Inflammatory macrophage treated with lipopolysaccharide for 1 hour (primary cell): ENCODE results near the gene PLCL2.

ENCODE experiments used
- DNase-seq, 2 donors: peaks; one replicate each; pipeline ENCODE4 v3.0.0-alpha.2; 2020 to 2022

PLCL2 gene

GRCh38 chr3:17014284-17014683 lies 129.5 kb downstream of the PLCL2 start:
- DNase-seq: no peak

- no peak for DNase-seq
These were observed 130.0 kb downstream of the PLCL2 start for GRCh38 chr3:17014709-17015108.

- DNase-seq: peak; percentile 45 to 60
These were observed 136.9 kb downstream of the PLCL2 start for GRCh38 chr3:17021614-17022013.

DNA sequence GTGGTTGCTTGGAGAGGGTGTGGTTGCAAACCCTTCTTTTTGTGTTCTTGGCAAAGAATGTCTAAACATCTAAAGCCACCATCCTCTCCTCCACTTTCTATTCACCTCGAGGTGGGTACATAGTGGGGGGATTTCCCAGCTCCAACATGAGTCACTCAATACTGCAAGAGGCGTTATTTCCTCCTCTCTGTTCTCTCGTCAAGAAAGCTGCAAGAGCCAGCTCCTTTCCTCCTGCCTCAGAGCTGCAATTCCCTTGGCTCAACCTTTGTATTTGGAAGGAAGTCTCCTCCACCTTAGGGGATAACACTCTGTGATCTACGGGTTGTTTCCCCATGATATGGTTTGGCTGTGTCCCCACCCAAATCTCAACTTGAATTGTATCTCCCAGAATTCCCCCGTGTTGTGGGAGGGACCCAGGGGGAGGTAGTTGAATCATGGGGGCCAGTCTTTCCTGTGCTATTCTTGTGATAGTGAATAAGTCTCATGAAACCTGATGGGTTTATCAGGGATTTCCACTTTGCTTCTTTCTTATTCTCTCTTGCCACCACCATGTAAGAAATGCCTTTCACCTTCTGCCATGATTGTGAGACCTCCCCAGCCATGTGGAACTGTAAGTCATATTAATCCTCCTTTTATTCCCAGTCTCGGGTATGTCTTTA lies 138.4 kb downstream of the PLCL2 start:
- DNase-seq: peak; percentile 72 to 76

- DNase-seq: no peak
These were observed 140.9 kb downstream of the PLCL2 start for GRCh38 chr3:17025594-17026139.

DNA sequence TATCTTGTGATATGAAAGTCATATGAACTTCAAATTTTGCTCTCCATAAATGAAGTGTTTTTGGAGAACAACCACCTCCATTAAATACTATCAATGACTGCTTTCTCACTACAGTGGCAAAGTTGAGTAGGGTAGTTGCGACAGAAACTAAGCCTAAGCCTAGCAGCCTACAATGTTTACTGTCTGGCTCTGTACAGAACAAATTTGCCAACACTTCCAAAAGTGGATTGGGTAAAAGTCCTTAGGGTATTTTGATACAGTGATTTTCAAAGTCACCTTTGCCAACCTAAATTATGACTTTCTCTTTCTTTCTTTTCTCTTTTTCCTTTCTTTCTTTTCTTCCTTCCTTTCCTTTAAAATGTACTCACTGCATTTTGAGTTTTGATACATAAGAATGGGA lies 142.6 kb downstream of the PLCL2 start:
- DNase-seq: no peak

DNA sequence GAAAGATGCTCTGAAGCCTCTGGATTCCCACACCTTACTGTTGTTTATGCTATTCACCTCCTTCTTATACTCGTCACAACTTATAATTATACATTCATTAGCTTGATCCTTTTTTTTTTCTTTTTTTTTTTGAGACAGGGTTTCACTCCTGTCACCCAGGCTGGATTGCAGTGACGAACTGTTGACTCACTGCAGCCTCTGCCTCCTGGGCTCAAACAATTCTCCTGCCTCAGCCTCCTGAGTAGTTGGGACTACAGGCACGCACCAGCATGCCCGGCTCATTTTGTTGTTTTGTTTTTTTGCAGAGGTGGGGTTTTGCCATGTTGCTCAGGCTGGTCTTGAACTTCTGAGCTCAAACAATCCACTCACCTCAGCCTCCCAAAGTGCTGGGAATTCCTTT lies 143.6 kb downstream of the PLCL2 start:
- no peak for DNase-seq

DNA sequence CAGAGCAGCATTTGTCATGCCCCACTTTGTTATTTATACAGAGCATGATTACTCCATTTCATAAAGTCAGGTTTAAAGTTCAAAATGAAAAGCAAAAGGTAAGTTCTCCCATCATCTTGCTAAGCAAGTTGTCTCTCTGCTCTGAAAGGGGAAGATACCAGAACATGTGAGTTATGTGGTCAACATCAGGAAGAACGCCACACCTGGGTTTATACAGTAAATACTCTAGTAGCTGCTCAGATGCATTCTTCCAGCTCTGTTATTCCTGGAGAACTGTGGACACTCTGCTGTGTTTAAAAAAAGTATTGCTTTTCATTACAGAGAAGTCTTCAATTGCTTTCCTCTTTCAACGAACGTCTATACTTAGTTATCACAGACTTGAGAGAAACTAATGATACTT lies 145.7 kb downstream of the PLCL2 start:
- DNase-seq: no peak

GRCh38 chr3:17030956-17031652 lies 146.3 kb downstream of the PLCL2 start:
- no peak for DNase-seq

- no peak for DNase-seq
These were observed 147.8 kb downstream of the PLCL2 start for GRCh38 chr3:17032407-17033034.

- peak in 1 of 2 donors; percentile 18 for DNase-seq
These were observed 148.9 kb downstream of the PLCL2 start for GRCh38 chr3:17033516-17034168.

- peak; percentile 13 to 47 for DNase-seq
These were observed 150.3 kb downstream of the PLCL2 start for GRCh38 chr3:17035033-17035432.

- no peak for DNase-seq
These were observed 151.2 kb downstream of the PLCL2 start for GRCh38 chr3:17035966-17036365.

DNA sequence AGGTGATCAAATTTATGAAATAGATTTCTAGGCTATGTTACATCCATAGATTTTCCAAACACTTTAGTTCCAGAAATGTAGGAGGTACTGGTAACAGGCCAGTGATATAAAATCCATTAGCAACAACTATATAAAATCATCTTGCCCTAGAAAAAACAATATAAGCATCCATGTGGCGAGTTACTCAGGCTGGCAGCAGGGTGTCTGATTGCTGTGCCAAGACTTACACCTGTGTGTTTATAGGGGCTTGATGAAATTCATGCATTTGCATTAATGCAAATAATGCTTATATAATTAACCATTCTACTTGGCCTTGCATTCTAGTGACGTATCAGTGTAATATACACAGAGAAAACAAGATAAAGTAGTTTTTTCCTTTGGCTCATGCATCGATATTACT lies 153.4 kb downstream of the PLCL2 start:
- no peak for DNase-seq

DNA sequence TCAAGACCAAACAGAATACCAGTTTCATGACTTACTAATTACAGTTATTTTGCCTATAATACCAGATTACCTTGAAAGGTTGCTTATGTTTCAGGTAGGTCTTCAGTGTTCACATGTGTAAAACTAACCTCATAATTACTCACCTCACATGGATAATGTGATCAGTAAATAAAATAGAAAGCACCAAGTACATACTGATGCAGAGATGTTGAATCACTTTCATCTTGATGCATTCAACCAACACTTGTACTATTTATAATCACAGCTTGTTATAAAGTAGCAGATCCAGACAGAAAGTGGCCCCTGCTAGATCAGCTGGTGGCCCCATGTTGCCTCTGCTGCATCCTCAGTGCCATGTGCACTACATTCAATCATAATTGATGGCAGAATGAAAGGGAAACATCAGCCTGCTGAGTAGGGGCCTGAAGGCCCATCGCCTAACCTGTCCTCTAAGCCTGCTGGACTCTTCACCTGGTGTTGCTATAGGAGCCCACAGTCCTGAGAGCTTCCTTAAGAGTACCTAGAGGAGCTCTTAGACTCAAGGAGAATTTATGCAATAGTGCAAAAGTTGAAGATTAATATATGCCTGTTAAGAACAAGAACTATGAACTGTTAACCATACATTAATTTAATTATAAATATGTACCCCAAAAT lies 154.3 kb downstream of the PLCL2 start:
- DNase-seq: no peak

DNA sequence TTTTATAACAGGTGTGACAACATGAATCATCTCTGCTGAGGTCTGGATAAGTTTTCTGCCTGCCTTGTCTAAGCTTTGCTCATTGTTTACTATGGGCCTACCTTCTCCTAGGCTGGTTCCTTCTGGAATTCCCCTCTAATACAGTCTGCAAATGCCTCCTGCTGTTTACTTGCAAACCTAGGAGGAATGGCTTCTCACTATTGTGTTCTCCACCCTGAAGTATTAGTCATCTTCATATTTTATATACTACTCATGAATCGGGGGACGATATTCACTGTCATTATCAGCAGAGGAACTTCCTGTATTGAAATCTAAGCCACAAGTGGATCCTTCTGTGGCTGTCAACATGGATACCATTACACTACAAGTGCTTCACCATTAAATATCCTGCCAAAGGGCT lies 154.8 kb downstream of the PLCL2 start:
- peak; percentile 28 to 59 for DNase-seq

GRCh38 chr3:17040322-17040989 lies 155.7 kb downstream of the PLCL2 start:
- no peak for DNase-seq

GRCh38 chr3:17040990-17041377 lies 156.2 kb downstream of the PLCL2 start:
- no peak for DNase-seq

- DNase-seq: peak in 1 of 2 donors; percentile 38
These were observed 160.1 kb downstream of the PLCL2 start for GRCh38 chr3:17044855-17045254.

DNA sequence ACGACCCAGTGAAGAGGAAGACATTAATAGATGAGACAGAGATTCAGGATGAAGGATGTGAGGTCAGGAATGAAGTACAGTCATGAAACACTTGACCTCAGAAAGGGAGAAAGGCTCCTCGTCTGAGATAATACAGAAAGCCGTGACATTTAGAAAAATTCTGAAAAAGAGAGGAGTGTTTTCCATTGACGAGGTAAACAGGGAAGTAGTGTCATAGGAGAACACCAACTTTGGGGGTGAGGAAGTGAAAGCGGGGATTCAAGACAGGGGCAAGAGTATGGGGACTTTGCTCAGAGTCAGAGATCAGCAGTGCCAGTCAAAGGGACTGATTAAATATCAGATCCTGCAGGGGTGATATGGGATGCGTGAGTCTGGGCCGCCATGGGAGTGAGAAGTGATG lies 160.9 kb downstream of the PLCL2 start:
- peak in 1 of 2 donors; percentile 29 for DNase-seq

GRCh38 chr3:17046623-17047022 lies 161.9 kb downstream of the PLCL2 start:
- DNase-seq: no peak

GRCh38 chr3:17047162-17047561 lies 162.4 kb downstream of the PLCL2 start:
- DNase-seq: no peak
